Right lobe of liver (tissue), 6 donors: ENCODE results near the gene MYH7B. TPM values are rescaled to one million over a fixed set of nuclear protein-coding genes. Genes with fewer than 3 reads are reported as not detected.

Experiments
- ATAC-seq, 4 donors: fragments of 200-7000 bp; cut with Tn5 transposase; one replicate each; pipeline ENCODE4 v1.9.1; 2020; ENCODE audit warnings: mild to moderate bottlenecking in 4 of 4, moderate library complexity in 4 of 4
- DNase-seq, 3 donors: peaks; one replicate each; pipeline ENCODE4 v3.0.0-alpha.2; 2020
- H3K27ac ChIP-seq, 3 donors: fragments of 200-600 bp; one replicate each; pipeline ENCODE4 v1.8.0; 2022
- H3K27me3 ChIP-seq, 2 donors: fragments of 200-600 bp; one replicate each; pipeline ENCODE4 v1.8.0; 2022
- H3K36me3 ChIP-seq, 4 donors: fragments of 200-600 bp; sonication (generic) in 1 of 4; one replicate each; pipeline versions ENCODE4 v1.5.1 to v1.8.0; 2017 to 2022; ENCODE audit warnings: control low read depth in 1 of 4
- H3K4me1 ChIP-seq, 4 donors: fragments of 200-600 bp; sonication (generic) in 1 of 4; one replicate each; pipeline versions ENCODE4 v1.5.1 to v1.8.0; 2017 to 2022; ENCODE audit warnings: control low read depth in 1 of 4
- H3K4me3 ChIP-seq, 3 donors: fragments of 200-600 bp; one replicate each; pipeline ENCODE4 v1.8.0; 2022
- H3K9me3 ChIP-seq, 4 donors: fragments of 200-600 bp; sonication (generic) in 1 of 4; one replicate each; pipeline versions ENCODE4 v1.5.1 to v1.8.0; 2017 to 2022; ENCODE audit warnings: control low read depth in 1 of 4
- POLR2A ChIP-seq: fragments of 450-650 bp; IDR thresholded peaks from one replicate; pipeline ENCODE4 v1.6.1; 2017; ENCODE audit warnings: antibody characterized with exemption, mild to moderate bottlenecking
- WGBS: methylation state at CpG from one replicate; pipeline ENCODE4 v1.1.6; 2018; ENCODE audit warnings: low coverage, low lambda C conversion rate; ENCODE audit not compliant: insufficient coverage; ENCODE audit errors: missing lambda C conversion rate; 5-methylcytosine and 5-hydroxymethylcytosine counted together
- intact Hi-C, 2 donors: fragments of 100-400 bp; cut with DNase I; formaldehyde crosslinking; loops; one replicate each; pipeline versions ENCODE4 v1.11.2 to v1.14.1; 2022
- long read RNA-seq: library from polyadenylated mRNA; unstranded; transcript quantifications from one replicate; pipeline ENCODE4 v2.0.0, GENCODE V29; 2019
- total RNA-seq, 6 experiments: library from RNA; depleted of rRNA in 2 of 6; stranded (reverse); fragments of >200 nt in 2 of 6; fragmentation: NEBNext Ultra II Directional in 3 of 6; extraction: Animal tissue kit (Norgen Biotek cat#: 25700) in 3 of 6; gene quantifications; one replicate each; pipeline versions ENCODE4 v1.1.0 to v1.2.4, GENCODE V29; 2016 to 2023
- TF ChIP-seq, protein P1 (sequence below), 4 donors: fragments of 200-600 bp in 3 of 4; fragments of 450-650 bp in 1 of 4; IDR thresholded peaks; one replicate each; pipeline versions ENCODE4 v1.5.1 to v1.8.0; 2016 to 2022; ENCODE audit warnings: antibody characterized with exemption in 4 of 4, mild to moderate bottlenecking in 2 of 4
- donor health status: DM: no; HTN: yes; CAD: no.
- donor health status: DM: no; HTN: no; CAD: no.
- donor health status: DM: no; HTN: no; CAD: no.
- donor health status: DM: no; HTN: yes; CAD: no.
- donor health status: DM: no; HTN: yes; CAD: no.

Gene MYH7B
- total RNA-seq: 1 to 10 TPM in 1 of 6 experiments, under 1 TPM in 4, not detected in 1; 0.11 to 1.0 (median 0.39) TPM
- long read RNA-seq: 0 reads

DNA sequence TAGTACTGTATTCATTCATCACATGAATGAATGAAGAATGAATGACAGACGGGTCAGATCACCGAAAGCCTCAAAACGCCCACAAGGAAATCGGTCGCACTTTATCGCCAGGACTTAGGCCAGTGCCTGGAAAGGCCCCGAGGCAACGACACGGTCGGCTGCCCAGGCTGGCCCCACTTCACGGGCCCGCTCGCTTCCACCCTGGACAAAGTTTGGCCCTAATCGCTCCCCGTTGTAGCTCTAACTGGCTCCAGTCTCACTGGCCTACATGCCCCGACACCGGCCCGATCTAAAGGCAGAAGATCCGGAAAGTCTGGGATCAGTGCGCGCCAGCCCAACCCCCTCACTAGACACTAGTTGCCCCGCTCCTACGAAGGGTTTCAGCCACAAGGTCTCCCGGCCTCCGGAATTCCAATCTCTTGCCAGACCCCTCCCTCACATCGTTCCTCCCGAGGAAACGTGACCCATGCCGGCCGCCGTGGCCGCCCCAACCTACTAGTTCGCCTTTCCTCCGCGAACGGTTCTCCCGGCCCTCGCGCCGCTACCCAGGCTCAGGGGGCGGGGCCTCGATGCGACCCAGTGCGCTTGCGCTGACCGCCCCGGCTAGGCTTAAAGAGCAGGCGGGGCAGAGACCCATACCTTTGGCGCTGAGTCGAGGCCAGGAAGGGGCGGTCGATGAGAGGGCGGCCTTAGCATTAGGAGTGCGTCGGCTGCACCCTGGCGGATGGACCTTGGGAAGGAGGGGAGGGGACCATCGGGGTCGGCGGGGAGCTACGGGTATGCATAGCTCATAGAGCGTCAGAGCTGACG, at the start of gene MYH7B, which contains the start of gene GSS:
Gene MYH7B, plus strand, starts transcription at position 638 of the 810 bp plus-strand sequence. CDS start 22,138 bp downstream, outside the sequence.
Gene GSS, minus strand, starts transcription at position 576 of the 810 bp plus-strand sequence. CDS start 3,954 bp downstream, outside the sequence.
- peak within 1 kb of the TSS; percentile 79 to 90 (median 88) for H3K27ac ChIP-seq
- no peaks in the 10 kb centered on the region for H3K36me3 ChIP-seq
- WGBS: under 1% methylated on average over 39 of the region's 62 CpGs
- DNase-seq (peak; percentile 98 to 99 (median 99)), ATAC-seq (peak; percentile 94 to 97 (median 96))
- H3K4me1 ChIP-seq: peaks cover 0 to 13% (median 2%) of the 10 kb centered on the region in 4 donors
- no peaks in the 10 kb centered on the region for H3K9me3 ChIP-seq
- H3K27me3 ChIP-seq: no peaks in the 10 kb centered on the region
- peak within 1 kb of the TSS; percentile 63 to 71 (median 66) for H3K4me3 ChIP-seq
- peak; percentile 84 for TF ChIP-seq POLR2A
- TF ChIP-seq, protein P1, sequence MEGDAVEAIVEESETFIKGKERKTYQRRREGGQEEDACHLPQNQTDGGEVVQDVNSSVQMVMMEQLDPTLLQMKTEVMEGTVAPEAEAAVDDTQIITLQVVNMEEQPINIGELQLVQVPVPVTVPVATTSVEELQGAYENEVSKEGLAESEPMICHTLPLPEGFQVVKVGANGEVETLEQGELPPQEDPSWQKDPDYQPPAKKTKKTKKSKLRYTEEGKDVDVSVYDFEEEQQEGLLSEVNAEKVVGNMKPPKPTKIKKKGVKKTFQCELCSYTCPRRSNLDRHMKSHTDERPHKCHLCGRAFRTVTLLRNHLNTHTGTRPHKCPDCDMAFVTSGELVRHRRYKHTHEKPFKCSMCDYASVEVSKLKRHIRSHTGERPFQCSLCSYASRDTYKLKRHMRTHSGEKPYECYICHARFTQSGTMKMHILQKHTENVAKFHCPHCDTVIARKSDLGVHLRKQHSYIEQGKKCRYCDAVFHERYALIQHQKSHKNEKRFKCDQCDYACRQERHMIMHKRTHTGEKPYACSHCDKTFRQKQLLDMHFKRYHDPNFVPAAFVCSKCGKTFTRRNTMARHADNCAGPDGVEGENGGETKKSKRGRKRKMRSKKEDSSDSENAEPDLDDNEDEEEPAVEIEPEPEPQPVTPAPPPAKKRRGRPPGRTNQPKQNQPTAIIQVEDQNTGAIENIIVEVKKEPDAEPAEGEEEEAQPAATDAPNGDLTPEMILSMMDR (IDR thresholded peaks at IDR 0.05): peak; percentile 54 to 64 (median 56)
- intact Hi-C loops: loop anchor here (5.0 kb wide), 1 partner anchor 83 kb away; the partner anchor contains the start of gene GGT7 (in 2 of the 2)

- WGBS: 39% methylated on average over 7 of the region's 7 CpGs
- intact Hi-C loops: no loop called here
- Histone ChIP-seq H3K27me3 (no peaks in the 10 kb centered on the region), H3K36me3 (peaks cover 0 to 6% (median 0%) of the 10 kb centered on the region in 4 donors), H3K4me1 (peaks cover 0 to 23% (median 9%) of the 10 kb centered on the region in 4 donors), H3K9me3 (no peaks in the 10 kb centered on the region), H3K4me3 (no peak overlapping the region), H3K27ac (peak overlapping the region in 1 of 3 donors; percentile 20)
- ATAC-seq (peak; percentile 70 to 91 (median 78)), DNase-seq (peak in 1 of 3 donors; percentile 38)
- TF ChIP-seq, protein P1 (IDR thresholded peaks at IDR 0.05): no peak
- no peak for TF ChIP-seq POLR2A
These were observed 47.8 kb upstream of the MYH7B start for GRCh38 chr20:34907616-34908469.

- Histone ChIP-seq H3K4me3 (no peak overlapping the region), H3K27me3 (no peaks in the 10 kb centered on the region), H3K36me3 (peaks cover 0 to 38% (median 0%) of the 10 kb centered on the region in 4 donors), H3K4me1 (peaks cover 0 to 27% (median 13%) of the 10 kb centered on the region in 4 donors), H3K27ac (no peak overlapping the region), H3K9me3 (no peaks in the 10 kb centered on the region)
- WGBS: 36% methylated on average over 3 of the region's 4 CpGs
- peak; percentile 90 to 96 (median 94) for ATAC-seq
- peak; percentile 49 to 74 (median 67) for DNase-seq
- TF ChIP-seq, protein P1 (IDR thresholded peaks at IDR 0.05): no peak
- TF ChIP-seq POLR2A: no peak
- intact Hi-C loops: no loop called here
These were observed 40.5 kb upstream of the MYH7B start for GRCh38 chr20:34915131-34915530.

DNA sequence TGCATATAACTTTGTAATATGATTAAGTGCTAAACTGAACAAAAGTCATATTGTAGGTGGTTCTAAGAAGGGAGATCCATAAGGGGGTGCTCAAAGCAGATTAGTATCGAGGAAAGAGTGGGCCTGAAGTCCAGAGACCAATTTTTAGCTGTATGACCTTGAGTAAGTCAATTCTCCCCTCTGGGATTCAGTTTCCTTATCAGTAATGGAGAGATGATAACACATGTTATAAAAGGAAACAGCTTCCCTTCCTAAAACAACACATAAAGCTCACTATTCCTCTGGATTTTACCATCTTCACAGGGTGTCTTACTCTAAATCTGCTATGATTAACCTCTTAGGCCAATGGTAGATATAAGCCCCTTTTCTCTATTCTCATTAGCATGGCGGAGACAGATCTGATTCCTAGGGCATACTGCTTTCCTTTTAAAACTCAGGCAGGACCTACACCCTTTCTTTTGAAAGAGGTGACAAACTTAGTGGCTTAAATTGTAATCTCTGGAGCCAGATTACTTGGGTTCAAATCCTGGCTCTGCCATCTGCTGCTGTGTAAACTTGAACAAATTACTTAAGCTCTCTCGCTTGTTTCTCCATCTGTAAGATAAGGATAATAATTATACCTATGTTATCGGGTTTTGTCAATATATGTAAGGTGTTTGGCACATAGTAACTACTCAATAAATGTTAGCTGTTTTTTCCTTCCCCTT, 39.8 kb upstream of the MYH7B start:
- no peak for TF ChIP-seq POLR2A
- TF ChIP-seq, protein P1 (IDR thresholded peaks at IDR 0.05): no peak
- ATAC-seq (no peak), DNase-seq (no peak)
- H3K4me1 ChIP-seq: peaks cover 0 to 27% (median 13%) of the 10 kb centered on the region in 4 donors
- H3K4me3 ChIP-seq: no peak overlapping the region
- intact Hi-C loops: no loop called here
- no peaks in the 10 kb centered on the region for H3K9me3 ChIP-seq
- 71% methylated on average over 4 of the region's 4 CpGs for WGBS
- no peaks in the 10 kb centered on the region for H3K27me3 ChIP-seq
- peaks cover 0 to 46% (median 1%) of the 10 kb centered on the region in 4 donors for H3K36me3 ChIP-seq
- no peak overlapping the region for H3K27ac ChIP-seq
